Dermis blood vessel endothelial cell (primary cell): ENCODE results near the gene MYLK4. TPM values are rescaled to one million over a fixed set of nuclear protein-coding genes. Genes with fewer than 3 reads are reported as not detected.

Source experiments
- DNase-seq: peaks from one replicate; pipeline ENCODE4 v3.0.0; 2010
- total RNA-seq: library from RNA; depleted of rRNA; stranded (reverse); fragments of >200 nt; gene quantifications from 2 replicates; pipeline ENCODE4 v1.2.3, GENCODE V29; 2014

MYLK4 gene
- total RNA-seq, 1 donor from 2014 or later = 0.51 TPM

- peak; percentile 57 for DNase-seq
Measured at GRCh38 chr6:2695454-2696095, 55.1 kb downstream of the MYLK4 start.

- no peak for DNase-seq
Measured at GRCh38 chr6:2693231-2693630, 57.5 kb downstream of the MYLK4 start.

- DNase-seq = peak; percentile 52
Measured at GRCh38 chr6:2688401-2689064, 62.2 kb downstream of the MYLK4 start.

GRCh38 chr6:2687456-2687855, 63.3 kb downstream of the MYLK4 start:
- no peak for DNase-seq

GRCh38 chr6:2686515-2686914, 64.2 kb downstream of the MYLK4 start:
- no peak for DNase-seq

- no peak for DNase-seq
Measured at GRCh38 chr6:2684766-2685754, 65.7 kb downstream of the MYLK4 start.

- DNase-seq = peak; percentile 39
Measured at GRCh38 chr6:2684103-2684749, 66.5 kb downstream of the MYLK4 start.

GRCh38 chr6:2680264-2680922, 70.3 kb downstream of the MYLK4 start:
- no peak for DNase-seq

GRCh38 chr6:2677080-2677593, 73.6 kb downstream of the MYLK4 start:
- no peak for DNase-seq

GRCh38 chr6:2676048-2676447, 74.7 kb downstream of the MYLK4 start:
- DNase-seq = no peak

GRCh38 chr6:2674857-2675256, 75.9 kb downstream of the MYLK4 start:
- no peak for DNase-seq

GRCh38 chr6:2669067-2669700, 81.5 kb downstream of the MYLK4 start:
- no peak for DNase-seq

GRCh38 chr6:2667617-2668016, 83.1 kb downstream of the MYLK4 start:
- DNase-seq = no peak

- no peak for DNase-seq
Measured at GRCh38 chr6:2666906-2667575, 83.7 kb downstream of the MYLK4 start.

- no peak for DNase-seq
Measured at GRCh38 chr6:2665146-2666070, 85.3 kb downstream of the MYLK4 start.

- DNase-seq = no peak
Measured at GRCh38 chr6:2663123-2663522, 87.6 kb downstream of the MYLK4 start.

- DNase-seq = no peak
Measured at GRCh38 chr6:2661651-2662050, 89.1 kb downstream of the MYLK4 start.

GRCh38 chr6:2659882-2660281, 90.8 kb downstream of the MYLK4 start:
- no peak for DNase-seq

- DNase-seq = no peak
Measured at GRCh38 chr6:2659381-2659780, 91.3 kb downstream of the MYLK4 start.

GRCh38 chr6:2658788-2659187, 91.9 kb downstream of the MYLK4 start:
- DNase-seq = no peak
